Upper lobe of right lung (tissue), 1 donor: Measurements from ENCODE around the gene PHACTR3. TPM values are rescaled to one million over a fixed set of nuclear protein-coding genes. Genes with fewer than 3 reads are reported as not detected.

Source experiments
- ATAC-seq: fragments of 200-7000 bp; cut with Tn5 transposase; one replicate; pipeline ENCODE4 v1.9.1; 2020; ENCODE audit warnings: mild to moderate bottlenecking, moderate library complexity
- DNase-seq: peaks from one replicate; pipeline ENCODE4 v3.0.0-alpha.2; 2020
- H3K27ac ChIP-seq: fragments of 200-600 bp; one replicate; pipeline ENCODE4 v1.8.0; 2022
- H3K27me3 ChIP-seq: fragments of 200-600 bp; one replicate; pipeline ENCODE4 v1.8.0; 2022; ENCODE audit warnings: mild to moderate bottlenecking
- H3K36me3 ChIP-seq: fragments of 200-600 bp; one replicate; pipeline ENCODE4 v1.8.0; 2022
- H3K4me1 ChIP-seq: fragments of 200-600 bp; one replicate; pipeline ENCODE4 v1.8.0; 2022
- H3K4me3 ChIP-seq: fragments of 200-600 bp; one replicate; pipeline ENCODE4 v1.8.0; 2022; ENCODE audit warnings: mild to moderate bottlenecking
- H3K9me3 ChIP-seq: fragments of 200-600 bp; one replicate; pipeline ENCODE4 v1.8.0; 2022
- intact Hi-C: fragments of 100-400 bp; cut with DNase I; formaldehyde crosslinking; loops from one replicate; pipeline ENCODE4 v1.11.0; 2022
- total RNA-seq: library from RNA; stranded (reverse); fragmentation: NEBNext Ultra II Directional; extraction: Animal tissue kit (Norgen Biotek cat#: 25700); gene quantifications from one replicate; pipeline ENCODE4 v1.2.1, GENCODE V29; 2021
- TF ChIP-seq, protein P1 (sequence below): fragments of 200-600 bp; IDR thresholded peaks from one replicate; pipeline ENCODE4 v1.8.0; 2022; ENCODE audit warnings: antibody characterized with exemption
- donor health status: DM: no; HTN: yes; CAD: no; lungs with severe emphysema.

Gene PHACTR3
- total RNA-seq, 1 donor from 2014 or later = 18.2 TPM

DNA sequence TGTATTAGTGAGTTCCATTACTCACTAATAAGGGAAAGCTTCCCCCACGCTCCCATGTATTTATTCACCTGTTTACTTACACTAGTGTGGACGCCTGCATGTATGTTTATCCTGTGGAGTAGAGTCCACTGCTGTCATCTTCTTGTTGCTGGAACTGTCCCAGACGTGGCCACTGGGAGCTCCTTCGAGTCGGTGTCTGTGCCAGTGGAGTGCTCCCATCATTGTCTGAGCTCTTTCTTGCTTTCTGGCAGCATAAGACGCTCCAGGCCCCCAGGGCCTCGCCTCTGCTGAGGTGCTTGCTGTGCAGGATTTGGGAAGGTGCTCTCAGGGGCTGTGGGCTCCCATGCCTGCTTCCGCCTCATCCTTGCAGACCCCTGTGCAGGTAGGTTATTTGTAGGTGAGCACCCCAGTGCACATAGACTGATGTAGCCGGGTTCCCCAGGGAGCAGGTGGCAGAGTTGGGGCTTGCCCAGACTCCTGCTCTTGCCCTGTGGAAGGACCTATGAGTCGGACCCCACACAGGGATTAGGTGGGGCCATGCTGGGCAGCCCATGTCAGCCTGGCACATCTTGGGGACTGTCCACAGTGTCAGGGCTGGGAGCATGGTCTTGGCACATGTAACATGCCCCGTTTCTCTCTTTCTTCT, 16.6 kb downstream of the PHACTR3 start:
- intact Hi-C loops = no loop called here
- Histone ChIP-seq H3K4me3 (no peak overlapping the region), H3K27ac (no peak overlapping the region), H3K9me3 (no peaks in the 10 kb centered on the region), H3K27me3 (peaks cover 21% of the 10 kb centered on the region), H3K4me1 (no peaks in the 10 kb centered on the region), H3K36me3 (no peaks in the 10 kb centered on the region)
- TF ChIP-seq, protein P1, sequence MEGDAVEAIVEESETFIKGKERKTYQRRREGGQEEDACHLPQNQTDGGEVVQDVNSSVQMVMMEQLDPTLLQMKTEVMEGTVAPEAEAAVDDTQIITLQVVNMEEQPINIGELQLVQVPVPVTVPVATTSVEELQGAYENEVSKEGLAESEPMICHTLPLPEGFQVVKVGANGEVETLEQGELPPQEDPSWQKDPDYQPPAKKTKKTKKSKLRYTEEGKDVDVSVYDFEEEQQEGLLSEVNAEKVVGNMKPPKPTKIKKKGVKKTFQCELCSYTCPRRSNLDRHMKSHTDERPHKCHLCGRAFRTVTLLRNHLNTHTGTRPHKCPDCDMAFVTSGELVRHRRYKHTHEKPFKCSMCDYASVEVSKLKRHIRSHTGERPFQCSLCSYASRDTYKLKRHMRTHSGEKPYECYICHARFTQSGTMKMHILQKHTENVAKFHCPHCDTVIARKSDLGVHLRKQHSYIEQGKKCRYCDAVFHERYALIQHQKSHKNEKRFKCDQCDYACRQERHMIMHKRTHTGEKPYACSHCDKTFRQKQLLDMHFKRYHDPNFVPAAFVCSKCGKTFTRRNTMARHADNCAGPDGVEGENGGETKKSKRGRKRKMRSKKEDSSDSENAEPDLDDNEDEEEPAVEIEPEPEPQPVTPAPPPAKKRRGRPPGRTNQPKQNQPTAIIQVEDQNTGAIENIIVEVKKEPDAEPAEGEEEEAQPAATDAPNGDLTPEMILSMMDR = no peak
- DNase-seq (no peak), ATAC-seq (no peak)

DNA sequence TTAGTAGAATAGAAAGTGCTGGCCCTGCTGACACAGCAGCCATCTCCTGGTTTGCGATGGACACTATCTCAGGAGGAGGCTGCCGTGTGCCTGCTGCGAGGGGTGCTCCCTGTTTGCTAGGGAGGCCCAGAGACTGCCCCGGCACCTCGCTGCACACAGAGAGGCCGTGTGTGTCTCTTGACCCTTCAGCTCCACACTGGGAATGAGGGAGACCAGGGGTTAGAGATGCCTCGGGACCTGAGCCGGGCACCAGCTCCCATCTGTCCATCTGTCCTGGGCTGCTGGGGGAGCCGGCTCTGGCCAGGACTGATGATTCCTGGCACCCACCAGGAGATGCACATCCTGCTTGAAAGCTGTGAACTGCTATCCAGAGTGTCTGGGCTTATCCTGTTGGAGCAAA, 18.2 kb downstream of the PHACTR3 start:
- intact Hi-C loops = no loop called here
- Histone ChIP-seq H3K4me1 (no peaks in the 10 kb centered on the region), H3K27me3 (peaks cover 18% of the 10 kb centered on the region), H3K9me3 (no peaks in the 10 kb centered on the region), H3K36me3 (no peaks in the 10 kb centered on the region), H3K4me3 (no peak overlapping the region), H3K27ac (no peak overlapping the region)
- DNase-seq (no peak), ATAC-seq (no peak)
- TF ChIP-seq, protein P1 = no peak

DNA sequence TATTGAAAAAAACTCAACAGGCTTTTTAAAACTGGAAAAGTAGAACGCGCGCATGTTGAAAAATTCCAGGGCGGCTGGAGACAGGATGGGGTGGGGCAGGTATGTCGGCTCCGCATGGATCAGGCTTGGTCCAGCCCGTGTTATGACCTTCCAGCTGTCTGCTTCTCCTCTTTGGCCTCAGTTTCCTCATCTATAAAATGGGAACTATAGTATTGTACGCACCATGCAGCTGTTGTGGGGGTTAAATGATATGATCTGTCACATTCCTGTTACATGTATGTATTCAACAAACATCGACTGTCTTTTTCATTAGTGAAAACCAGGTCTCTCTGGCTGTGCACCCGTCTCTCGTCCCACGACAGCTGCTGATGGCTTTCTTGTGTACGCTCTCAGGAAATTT, 18.8 kb downstream of the PHACTR3 start:
- Histone ChIP-seq H3K27me3 (peaks cover 16% of the 10 kb centered on the region), H3K4me1 (no peaks in the 10 kb centered on the region), H3K36me3 (no peaks in the 10 kb centered on the region), H3K4me3 (no peak overlapping the region), H3K9me3 (no peaks in the 10 kb centered on the region), H3K27ac (no peak overlapping the region)
- ATAC-seq (no peak), DNase-seq (no peak)
- TF ChIP-seq, protein P1 = no peak
- intact Hi-C loops = no loop called here

DNA sequence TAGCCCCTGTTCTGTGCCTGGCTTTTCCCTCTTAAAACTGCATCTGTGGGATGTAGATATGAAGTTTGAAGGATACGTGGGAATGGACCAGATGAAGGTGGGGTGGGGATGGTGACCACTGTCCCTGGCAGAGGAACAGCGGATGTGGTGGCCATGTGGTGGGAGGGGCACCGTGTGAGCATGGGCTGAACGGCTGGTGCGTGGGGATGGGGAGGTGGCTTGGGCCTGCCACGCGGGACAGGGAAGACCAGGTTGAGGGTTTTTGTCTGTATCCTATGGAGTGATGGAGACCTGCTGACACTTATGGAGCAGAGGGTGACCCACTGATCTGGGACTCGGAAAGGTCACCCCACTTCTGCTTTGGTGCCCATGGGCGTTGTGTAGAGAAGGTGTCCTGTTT, 19.2 kb downstream of the PHACTR3 start:
- no peak overlapping the region for H3K4me3 ChIP-seq
- H3K9me3 ChIP-seq = no peaks in the 10 kb centered on the region
- no peaks in the 10 kb centered on the region for H3K36me3 ChIP-seq
- ATAC-seq = no peak
- DNase-seq = no peak
- H3K27ac ChIP-seq = no peak overlapping the region
- intact Hi-C loops = no loop called here
- peaks cover 14% of the 10 kb centered on the region for H3K27me3 ChIP-seq
- TF ChIP-seq, protein P1 = no peak
- no peaks in the 10 kb centered on the region for H3K4me1 ChIP-seq

DNA sequence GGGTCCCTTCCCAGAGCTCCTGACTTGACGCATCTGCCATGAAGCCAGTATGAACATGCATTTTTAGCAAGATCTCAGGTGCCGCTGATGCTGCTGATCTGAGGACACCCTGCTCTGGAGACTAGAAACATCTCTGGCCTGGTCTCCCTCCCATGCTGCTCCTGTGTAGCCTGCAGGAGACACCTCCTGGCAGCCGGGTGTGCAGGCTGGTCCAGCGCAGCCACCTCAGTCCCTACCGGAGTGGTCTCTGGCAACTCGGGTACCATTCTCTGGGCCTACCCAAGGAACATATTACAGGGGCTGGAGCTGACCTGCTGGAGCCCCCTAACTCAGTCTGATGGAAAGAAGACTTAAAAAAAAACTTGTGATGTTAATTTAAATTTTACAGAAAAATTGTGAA, 20.1 kb downstream of the PHACTR3 start:
- TF ChIP-seq, protein P1 = no peak
- no peak overlapping the region for H3K27ac ChIP-seq
- intact Hi-C loops = no loop called here
- H3K9me3 ChIP-seq = no peaks in the 10 kb centered on the region
- H3K4me1 ChIP-seq = no peaks in the 10 kb centered on the region
- peaks cover 8% of the 10 kb centered on the region for H3K27me3 ChIP-seq
- no peak for DNase-seq
- H3K4me3 ChIP-seq = no peak overlapping the region
- no peaks in the 10 kb centered on the region for H3K36me3 ChIP-seq
- no peak for ATAC-seq
